ENCODE measurements around the gene ATG10.

DNA sequence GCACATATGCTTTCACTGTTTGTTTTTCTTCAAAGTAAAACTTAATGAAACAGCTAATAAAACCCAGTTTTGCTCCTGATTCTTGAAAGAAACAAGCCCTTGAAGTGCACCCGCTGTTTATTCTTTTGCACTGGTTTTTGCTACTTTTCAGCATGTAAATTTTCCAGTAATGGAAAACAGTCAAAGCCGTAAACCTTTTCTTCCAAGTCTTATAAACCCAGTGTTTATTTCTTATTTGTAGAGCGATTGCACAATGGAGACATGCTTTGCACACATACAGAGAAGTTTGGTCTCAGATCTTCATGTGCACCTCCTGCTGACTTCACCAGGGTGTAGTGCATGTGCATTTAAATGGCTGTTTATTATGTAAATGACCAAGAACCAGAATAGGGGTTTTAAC is 51.8 kb downstream of the ATG10 start:
- TF ChIP-seq, protein P1, sequence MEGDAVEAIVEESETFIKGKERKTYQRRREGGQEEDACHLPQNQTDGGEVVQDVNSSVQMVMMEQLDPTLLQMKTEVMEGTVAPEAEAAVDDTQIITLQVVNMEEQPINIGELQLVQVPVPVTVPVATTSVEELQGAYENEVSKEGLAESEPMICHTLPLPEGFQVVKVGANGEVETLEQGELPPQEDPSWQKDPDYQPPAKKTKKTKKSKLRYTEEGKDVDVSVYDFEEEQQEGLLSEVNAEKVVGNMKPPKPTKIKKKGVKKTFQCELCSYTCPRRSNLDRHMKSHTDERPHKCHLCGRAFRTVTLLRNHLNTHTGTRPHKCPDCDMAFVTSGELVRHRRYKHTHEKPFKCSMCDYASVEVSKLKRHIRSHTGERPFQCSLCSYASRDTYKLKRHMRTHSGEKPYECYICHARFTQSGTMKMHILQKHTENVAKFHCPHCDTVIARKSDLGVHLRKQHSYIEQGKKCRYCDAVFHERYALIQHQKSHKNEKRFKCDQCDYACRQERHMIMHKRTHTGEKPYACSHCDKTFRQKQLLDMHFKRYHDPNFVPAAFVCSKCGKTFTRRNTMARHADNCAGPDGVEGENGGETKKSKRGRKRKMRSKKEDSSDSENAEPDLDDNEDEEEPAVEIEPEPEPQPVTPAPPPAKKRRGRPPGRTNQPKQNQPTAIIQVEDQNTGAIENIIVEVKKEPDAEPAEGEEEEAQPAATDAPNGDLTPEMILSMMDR (IDR thresholded peaks at IDR 0.05), result no peak
- no peak for TF ChIP-seq EP300 (IDR thresholded peaks at IDR 0.05; ENCODE audit: borderline replicate concordance in 1 of 2, low read depth in 1 of 2, low read length in 1 of 2)
- no peak for TF ChIP-seq SIN3A (IDR thresholded peaks at IDR 0.05; ENCODE audit: borderline replicate concordance, low read depth, low read length)
- TF ChIP-seq TAF1 (IDR thresholded peaks at IDR 0.05; ENCODE audit: borderline replicate concordance, low read depth, low read length), result no peak
- no peak for TF ChIP-seq FOXM1 (IDR thresholded peaks at IDR 0.05; ENCODE audit: low read depth)
- TF ChIP-seq, protein P2, sequence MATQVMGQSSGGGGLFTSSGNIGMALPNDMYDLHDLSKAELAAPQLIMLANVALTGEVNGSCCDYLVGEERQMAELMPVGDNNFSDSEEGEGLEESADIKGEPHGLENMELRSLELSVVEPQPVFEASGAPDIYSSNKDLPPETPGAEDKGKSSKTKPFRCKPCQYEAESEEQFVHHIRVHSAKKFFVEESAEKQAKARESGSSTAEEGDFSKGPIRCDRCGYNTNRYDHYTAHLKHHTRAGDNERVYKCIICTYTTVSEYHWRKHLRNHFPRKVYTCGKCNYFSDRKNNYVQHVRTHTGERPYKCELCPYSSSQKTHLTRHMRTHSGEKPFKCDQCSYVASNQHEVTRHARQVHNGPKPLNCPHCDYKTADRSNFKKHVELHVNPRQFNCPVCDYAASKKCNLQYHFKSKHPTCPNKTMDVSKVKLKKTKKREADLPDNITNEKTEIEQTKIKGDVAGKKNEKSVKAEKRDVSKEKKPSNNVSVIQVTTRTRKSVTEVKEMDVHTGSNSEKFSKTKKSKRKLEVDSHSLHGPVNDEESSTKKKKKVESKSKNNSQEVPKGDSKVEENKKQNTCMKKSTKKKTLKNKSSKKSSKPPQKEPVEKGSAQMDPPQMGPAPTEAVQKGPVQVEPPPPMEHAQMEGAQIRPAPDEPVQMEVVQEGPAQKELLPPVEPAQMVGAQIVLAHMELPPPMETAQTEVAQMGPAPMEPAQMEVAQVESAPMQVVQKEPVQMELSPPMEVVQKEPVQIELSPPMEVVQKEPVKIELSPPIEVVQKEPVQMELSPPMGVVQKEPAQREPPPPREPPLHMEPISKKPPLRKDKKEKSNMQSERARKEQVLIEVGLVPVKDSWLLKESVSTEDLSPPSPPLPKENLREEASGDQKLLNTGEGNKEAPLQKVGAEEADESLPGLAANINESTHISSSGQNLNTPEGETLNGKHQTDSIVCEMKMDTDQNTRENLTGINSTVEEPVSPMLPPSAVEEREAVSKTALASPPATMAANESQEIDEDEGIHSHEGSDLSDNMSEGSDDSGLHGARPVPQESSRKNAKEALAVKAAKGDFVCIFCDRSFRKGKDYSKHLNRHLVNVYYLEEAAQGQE (IDR thresholded peaks at IDR 0.05; ENCODE audit: low read depth, low read length), result no peak
- no peak for TF ChIP-seq YY1 (IDR thresholded peaks at IDR 0.05; ENCODE audit: low read depth)
- TF ChIP-seq RFX5 (IDR thresholded peaks at IDR 0.05; ENCODE audit: low read length), result no peak
- TF ChIP-seq, protein P3, sequence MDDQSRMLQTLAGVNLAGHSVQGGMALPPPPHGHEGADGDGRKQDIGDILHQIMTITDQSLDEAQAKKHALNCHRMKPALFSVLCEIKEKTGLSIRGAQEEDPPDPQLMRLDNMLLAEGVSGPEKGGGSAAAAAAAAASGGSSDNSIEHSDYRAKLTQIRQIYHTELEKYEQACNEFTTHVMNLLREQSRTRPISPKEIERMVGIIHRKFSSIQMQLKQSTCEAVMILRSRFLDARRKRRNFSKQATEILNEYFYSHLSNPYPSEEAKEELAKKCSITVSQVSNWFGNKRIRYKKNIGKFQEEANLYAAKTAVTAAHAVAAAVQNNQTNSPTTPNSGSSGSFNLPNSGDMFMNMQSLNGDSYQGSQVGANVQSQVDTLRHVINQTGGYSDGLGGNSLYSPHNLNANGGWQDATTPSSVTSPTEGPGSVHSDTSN (IDR thresholded peaks at IDR 0.05), result no peak
- TF ChIP-seq NFIC (IDR thresholded peaks at IDR 0.05; ENCODE audit: borderline replicate concordance), result no peak
